GM12891 (cell line): ENCODE measurements around the gene CCDC88C.

Experiments
- POLR2A ChIP-seq: IDR thresholded peaks from 2 replicates; pipeline ENCODE4 v1.6.1; 2011; ENCODE audit warnings: low read depth, low read length, control low read depth
- POLR2AphosphoS5 ChIP-seq: IDR thresholded peaks from 2 replicates; pipeline ENCODE4 v1.6.1; 2011; ENCODE audit warnings: low read depth, low read length, control low read depth
- SPI1 ChIP-seq: IDR thresholded peaks from 2 replicates; pipeline ENCODE4 v1.6.1; 2011; ENCODE audit warnings: low read depth, low read length, control low read depth
- TAF1 ChIP-seq: IDR thresholded peaks from 2 replicates; pipeline ENCODE4 v1.6.1; 2011; ENCODE audit warnings: low read depth, low read length, control low read depth

GRCh38 chr14:91302391-91302790, 115.2 kb downstream of the CCDC88C start:
- TF ChIP-seq POLR2A (no peak), TAF1 (no peak), POLR2AphosphoS5 (no peak), SPI1 (no peak)
